Measurements from ENCODE around the gene ZNF639. TPM values are rescaled to one million over a fixed set of nuclear protein-coding genes. Genes with fewer than 3 reads are reported as not detected.

The ZNF639 gene
- total RNA-seq, 1 donor from 2014 or later: 43.2 TPM

DNA sequence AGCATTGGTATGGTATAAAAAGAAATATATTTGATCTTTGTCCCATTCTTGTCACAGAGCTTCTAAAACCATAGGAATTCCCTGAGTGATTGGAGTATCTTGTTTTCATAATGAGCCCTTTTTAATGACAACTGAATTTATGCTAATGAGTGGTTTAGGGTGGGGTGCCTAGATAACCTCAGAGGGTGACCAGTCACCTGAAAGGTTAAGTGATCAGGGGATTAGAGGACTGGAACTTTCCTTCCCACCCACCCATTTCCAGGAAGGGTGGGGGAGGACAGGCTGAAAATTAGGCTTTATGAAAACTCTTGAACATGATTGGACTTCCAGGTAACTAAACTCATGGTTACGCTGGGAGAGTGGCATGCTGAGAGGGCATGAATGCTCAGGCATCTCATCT is 33.2 kb downstream of the ZNF639 start:
- no peak for DNase-seq (ENCODE audit: low spot score, unreplicated experiment)
- Mint-ChIP-seq H3K4me1 (ENCODE audit: low read depth) (no peaks in the 10 kb centered on the region), H3K27me3 (no peaks in the 10 kb centered on the region), H3K9me3 (ENCODE audit: low read depth) (no peaks in the 10 kb centered on the region), H3K27ac (no peak overlapping the region), H3K36me3 (ENCODE audit: insufficient read depth) (peaks cover 33% of the 10 kb centered on the region), H3K4me3 (ENCODE audit: low read depth) (no peak overlapping the region)
- TF ChIP-seq, protein P1, sequence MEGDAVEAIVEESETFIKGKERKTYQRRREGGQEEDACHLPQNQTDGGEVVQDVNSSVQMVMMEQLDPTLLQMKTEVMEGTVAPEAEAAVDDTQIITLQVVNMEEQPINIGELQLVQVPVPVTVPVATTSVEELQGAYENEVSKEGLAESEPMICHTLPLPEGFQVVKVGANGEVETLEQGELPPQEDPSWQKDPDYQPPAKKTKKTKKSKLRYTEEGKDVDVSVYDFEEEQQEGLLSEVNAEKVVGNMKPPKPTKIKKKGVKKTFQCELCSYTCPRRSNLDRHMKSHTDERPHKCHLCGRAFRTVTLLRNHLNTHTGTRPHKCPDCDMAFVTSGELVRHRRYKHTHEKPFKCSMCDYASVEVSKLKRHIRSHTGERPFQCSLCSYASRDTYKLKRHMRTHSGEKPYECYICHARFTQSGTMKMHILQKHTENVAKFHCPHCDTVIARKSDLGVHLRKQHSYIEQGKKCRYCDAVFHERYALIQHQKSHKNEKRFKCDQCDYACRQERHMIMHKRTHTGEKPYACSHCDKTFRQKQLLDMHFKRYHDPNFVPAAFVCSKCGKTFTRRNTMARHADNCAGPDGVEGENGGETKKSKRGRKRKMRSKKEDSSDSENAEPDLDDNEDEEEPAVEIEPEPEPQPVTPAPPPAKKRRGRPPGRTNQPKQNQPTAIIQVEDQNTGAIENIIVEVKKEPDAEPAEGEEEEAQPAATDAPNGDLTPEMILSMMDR (IDR thresholded peaks at IDR 0.05; ENCODE audit: unreplicated experiment): no peak

DNA sequence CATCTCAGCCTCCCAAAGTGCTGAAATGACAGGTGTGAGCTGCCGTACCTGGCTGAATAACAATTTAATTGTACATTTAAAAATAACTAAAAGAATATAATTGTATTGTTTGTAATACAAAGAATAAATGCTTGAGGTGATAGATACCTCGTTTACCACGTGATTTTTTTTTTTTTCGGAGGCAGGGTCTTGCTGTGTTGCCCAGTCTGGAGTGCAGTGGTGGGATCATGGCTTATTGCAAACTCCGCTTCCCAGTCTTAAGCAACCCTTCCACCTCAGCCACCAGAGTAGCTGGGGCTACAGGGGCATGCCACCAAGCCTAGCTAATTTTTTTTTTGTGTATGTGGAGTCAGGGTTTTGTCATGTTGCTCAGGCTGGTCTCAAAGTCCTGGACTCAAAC is 40.5 kb downstream of the ZNF639 start:
- no peak for DNase-seq (ENCODE audit: low spot score, unreplicated experiment)
- Mint-ChIP-seq H3K36me3 (ENCODE audit: insufficient read depth) (peaks cover 17% of the 10 kb centered on the region), H3K9me3 (ENCODE audit: low read depth) (no peaks in the 10 kb centered on the region), H3K27me3 (no peaks in the 10 kb centered on the region), H3K4me3 (ENCODE audit: low read depth) (no peak overlapping the region), H3K27ac (no peak overlapping the region), H3K4me1 (ENCODE audit: low read depth) (no peaks in the 10 kb centered on the region)
- TF ChIP-seq, protein P1 (IDR thresholded peaks at IDR 0.05; ENCODE audit: unreplicated experiment): no peak

DNA sequence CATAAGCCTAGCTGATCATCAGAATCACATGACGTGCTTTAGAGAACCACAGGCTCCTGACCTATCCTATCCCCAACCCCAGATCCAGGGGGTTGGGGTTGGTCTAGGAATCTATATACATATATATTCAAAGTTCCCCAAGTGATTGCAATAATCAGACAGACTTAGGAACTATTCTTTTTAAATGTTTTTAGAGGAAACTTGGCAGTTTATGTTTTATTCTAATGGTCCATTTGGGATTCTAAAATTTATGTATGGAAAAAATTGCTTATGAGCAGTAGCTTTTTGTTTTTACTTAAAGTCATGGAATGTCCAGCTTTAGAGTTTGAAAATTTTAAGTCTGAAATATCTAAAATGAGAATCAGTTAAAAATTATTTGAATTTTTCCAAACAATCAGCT is 46.8 kb downstream of the ZNF639 start:
- Mint-ChIP-seq H3K9me3 (ENCODE audit: low read depth) (no peaks in the 10 kb centered on the region), H3K27me3 (no peaks in the 10 kb centered on the region), H3K27ac (no peak overlapping the region), H3K4me3 (ENCODE audit: low read depth) (no peak overlapping the region), H3K4me1 (ENCODE audit: low read depth) (no peaks in the 10 kb centered on the region), H3K36me3 (ENCODE audit: insufficient read depth) (peaks cover 15% of the 10 kb centered on the region)
- DNase-seq (ENCODE audit: low spot score, unreplicated experiment): no peak
- TF ChIP-seq, protein P1 (IDR thresholded peaks at IDR 0.05; ENCODE audit: unreplicated experiment): no peak

DNA sequence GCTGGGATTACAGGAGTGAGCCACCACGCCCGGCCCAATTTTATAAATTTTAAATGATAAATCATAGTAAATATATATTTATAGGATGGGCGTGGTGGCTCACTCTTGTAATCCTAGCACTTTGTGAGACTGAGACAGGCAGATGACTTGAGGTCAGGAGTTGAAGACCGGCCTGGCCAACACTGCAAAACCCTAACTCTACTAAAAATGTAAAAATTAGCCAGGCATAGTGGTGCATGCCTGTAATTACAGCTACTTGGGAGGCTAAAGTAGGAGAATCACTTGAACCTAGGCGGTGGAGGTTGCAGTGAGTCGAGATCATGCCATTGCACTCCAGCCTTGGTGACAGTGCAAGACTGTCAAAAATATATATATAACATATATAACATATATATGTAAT is 51.1 kb downstream of the ZNF639 start:
- TF ChIP-seq, protein P1 (IDR thresholded peaks at IDR 0.05; ENCODE audit: unreplicated experiment): no peak
- Mint-ChIP-seq H3K9me3 (ENCODE audit: low read depth) (no peaks in the 10 kb centered on the region), H3K36me3 (ENCODE audit: insufficient read depth) (peaks cover 11% of the 10 kb centered on the region), H3K27me3 (no peaks in the 10 kb centered on the region), H3K4me1 (ENCODE audit: low read depth) (no peaks in the 10 kb centered on the region), H3K4me3 (ENCODE audit: low read depth) (no peak overlapping the region), H3K27ac (no peak overlapping the region)
- no peak for DNase-seq (ENCODE audit: low spot score, unreplicated experiment)

DNA sequence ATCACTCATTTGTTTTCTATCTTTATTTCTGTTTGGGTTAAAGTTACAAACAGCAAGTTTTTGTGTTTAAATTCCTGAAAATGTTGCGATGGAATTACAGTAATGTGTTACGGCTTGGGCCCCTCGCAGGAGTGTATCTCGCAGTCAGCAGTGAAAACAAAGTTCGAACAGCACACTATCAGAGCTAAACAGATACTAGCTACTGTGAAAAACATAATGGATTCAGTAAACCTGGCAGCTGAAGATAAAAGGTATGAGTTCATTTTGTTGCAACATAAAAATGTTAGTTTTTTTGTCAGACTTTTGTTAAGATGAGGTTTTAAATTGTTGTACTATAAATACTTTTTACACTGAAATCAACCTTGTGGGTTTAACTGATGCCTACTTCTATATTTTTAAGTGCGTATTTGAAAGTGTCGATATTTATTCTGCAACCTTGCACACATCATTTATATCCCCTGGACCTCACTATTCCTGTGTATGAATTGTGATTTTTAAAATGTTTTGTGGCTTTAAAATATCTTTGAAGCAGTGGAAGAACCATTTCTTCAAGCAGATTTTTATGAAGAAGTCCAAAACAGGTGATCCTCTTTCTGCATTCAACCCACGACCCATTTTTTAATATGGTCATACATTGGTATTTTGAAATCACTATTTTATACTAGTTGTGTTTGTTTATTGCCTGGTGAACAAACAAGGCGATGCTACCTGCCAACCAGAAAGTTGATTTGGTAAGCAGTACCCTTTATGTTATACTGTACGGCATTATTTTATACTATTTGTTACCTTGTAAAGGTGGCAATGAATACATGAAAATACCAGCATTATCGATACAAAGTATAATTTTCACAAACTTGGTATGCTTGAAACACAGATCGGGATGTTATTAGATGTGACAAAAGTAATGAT is 52.5 kb downstream of the ZNF639 start:
- TF ChIP-seq, protein P1 (IDR thresholded peaks at IDR 0.05; ENCODE audit: unreplicated experiment): no peak
- Mint-ChIP-seq H3K4me3 (ENCODE audit: low read depth) (no peak overlapping the region), H3K9me3 (ENCODE audit: low read depth) (no peaks in the 10 kb centered on the region), H3K27ac (no peak overlapping the region), H3K27me3 (no peaks in the 10 kb centered on the region), H3K4me1 (ENCODE audit: low read depth) (no peaks in the 10 kb centered on the region), H3K36me3 (ENCODE audit: insufficient read depth) (peaks cover 14% of the 10 kb centered on the region)
- no peak for DNase-seq (ENCODE audit: low spot score, unreplicated experiment)

All from progenitor cell of endocrine pancreas (in vitro differentiated cells).